D721Med (cell line): Measurements from ENCODE around the gene MROH9.
A peak's percentile ranks its signal among the peaks of the same experiment; 100 is the strongest.

Experiments used
- DNase-seq: peaks from one replicate; pipeline ENCODE4 v3.0.0; 2011; ENCODE audit warnings: low spot score; ENCODE audit not compliant: insufficient read length
- FAIRE-seq: peaks from 2 replicates; lab custom pipeline; 2011; peaks lifted over from hg19 to GRCh38; lab: Jason Lieb, UNC
- TF ChIP-seq, protein P1 (sequence below): IDR thresholded peaks from 2 replicates; pipeline ENCODE4 v1.5.1; 2012; ENCODE audit warnings: mild to moderate bottlenecking, control low read depth; ENCODE audit not compliant: insufficient read depth; ENCODE audit errors: missing control alignments

Gene MROH9

DNA sequence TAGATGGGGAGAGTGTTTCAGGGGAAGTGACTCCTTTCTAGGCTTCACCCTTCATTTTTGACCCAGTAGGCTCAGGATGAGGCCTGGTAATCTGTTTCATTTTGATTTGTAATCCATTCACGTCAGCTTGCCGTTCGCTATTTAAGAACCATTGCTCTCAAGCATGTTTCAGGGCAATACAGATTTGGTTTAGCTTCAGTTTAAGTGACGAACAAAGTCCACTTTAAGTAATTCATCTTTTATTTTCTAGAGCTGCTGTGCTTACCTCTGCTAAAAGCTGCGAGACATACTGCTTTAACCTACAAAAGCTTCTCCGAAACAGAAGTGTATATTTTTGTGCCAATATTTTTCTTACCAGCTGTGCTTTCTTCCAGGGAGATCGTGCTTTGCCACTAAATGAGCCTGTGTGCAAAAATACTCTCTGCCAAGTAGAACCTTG is 146.4 kb downstream of the MROH9 start:
- TF ChIP-seq, protein P1, sequence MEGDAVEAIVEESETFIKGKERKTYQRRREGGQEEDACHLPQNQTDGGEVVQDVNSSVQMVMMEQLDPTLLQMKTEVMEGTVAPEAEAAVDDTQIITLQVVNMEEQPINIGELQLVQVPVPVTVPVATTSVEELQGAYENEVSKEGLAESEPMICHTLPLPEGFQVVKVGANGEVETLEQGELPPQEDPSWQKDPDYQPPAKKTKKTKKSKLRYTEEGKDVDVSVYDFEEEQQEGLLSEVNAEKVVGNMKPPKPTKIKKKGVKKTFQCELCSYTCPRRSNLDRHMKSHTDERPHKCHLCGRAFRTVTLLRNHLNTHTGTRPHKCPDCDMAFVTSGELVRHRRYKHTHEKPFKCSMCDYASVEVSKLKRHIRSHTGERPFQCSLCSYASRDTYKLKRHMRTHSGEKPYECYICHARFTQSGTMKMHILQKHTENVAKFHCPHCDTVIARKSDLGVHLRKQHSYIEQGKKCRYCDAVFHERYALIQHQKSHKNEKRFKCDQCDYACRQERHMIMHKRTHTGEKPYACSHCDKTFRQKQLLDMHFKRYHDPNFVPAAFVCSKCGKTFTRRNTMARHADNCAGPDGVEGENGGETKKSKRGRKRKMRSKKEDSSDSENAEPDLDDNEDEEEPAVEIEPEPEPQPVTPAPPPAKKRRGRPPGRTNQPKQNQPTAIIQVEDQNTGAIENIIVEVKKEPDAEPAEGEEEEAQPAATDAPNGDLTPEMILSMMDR, result no peak
- FAIRE-seq, result peak; percentile 94
- DNase-seq, result no peak

DNA sequence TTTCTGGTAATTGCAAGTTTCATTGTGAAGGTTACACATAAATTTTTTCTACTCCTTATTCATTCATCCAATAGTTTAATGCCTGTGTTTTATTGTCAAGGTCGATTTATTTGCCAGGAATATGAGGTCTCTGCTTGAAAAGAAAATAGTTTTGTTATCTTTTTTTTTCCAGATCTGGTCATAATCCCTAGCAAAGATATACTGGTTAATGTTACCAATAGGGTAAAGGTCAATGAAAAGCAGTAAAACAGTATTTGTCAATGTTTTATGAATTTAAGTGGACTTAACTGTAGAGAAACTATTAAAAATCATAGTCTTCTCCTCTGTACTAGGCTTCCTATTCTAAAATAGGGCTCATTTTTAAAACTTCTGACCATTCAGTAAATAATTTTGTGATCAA is 147.3 kb downstream of the MROH9 start:
- TF ChIP-seq, protein P1, result no peak
- FAIRE-seq (peak; percentile 86), DNase-seq (no peak)

DNA sequence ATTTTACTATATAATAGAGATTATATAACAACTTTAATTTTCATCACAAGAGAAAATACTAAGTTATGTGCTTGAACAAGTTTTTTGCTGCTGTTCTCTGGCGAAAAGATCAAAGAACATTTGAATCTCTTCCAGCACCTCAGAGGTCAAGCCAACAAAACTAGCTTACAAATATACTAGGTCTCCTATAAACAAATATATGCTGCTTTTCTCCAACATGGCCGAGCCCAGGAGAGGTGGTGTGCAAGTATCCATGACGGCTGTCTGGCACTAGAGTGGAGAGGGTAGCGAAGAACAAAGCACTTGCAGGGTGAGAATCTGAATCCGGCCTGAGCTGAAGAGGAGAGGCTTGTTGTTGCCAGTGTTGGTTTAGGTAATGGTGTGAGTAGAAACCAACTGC is 147.9 kb downstream of the MROH9 start:
- TF ChIP-seq, protein P1, result no peak
- DNase-seq (no peak), FAIRE-seq (no peak)

DNA sequence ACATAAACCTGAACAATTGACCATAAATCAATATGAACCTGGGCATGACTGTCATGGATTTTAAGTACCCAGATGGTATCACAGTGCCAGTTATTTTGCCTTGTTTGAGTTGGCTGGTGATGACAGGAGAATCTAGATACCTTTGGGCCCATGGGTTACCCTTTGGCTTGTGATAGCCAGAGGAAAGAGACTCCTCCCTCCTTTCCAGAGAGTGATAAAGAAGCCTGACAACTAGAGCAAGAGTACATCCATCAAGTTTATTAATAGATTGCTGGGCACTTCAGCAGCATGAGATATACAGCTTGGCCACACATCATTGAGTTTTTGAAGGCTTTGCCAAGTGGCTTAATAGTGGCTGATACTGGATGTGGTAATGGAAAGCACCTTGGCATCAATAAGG is 148.8 kb downstream of the MROH9 start:
- FAIRE-seq (peak; percentile 16), DNase-seq (no peak)
- TF ChIP-seq, protein P1, result no peak

DNA sequence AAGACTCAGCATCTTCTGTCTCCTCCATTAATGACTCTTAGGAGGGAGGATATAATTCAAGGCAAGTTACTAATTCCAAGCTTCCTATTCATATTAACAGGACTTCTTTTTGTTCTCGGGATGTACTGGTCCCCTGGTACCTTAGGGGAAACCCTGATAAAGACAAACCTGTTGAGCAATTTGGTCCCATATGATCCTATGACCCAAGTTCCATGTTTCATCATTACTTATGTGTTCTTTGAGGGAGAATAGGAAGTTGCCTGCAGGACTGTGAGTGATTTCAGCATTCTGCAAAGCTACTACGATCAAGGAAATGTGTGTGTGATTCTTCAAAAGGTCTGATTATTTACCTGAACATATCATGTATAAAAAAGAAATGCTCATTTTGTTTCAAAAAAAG is 149.5 kb downstream of the MROH9 start:
- DNase-seq (no peak), FAIRE-seq (peak; percentile 21)
- TF ChIP-seq, protein P1, result no peak

DNA sequence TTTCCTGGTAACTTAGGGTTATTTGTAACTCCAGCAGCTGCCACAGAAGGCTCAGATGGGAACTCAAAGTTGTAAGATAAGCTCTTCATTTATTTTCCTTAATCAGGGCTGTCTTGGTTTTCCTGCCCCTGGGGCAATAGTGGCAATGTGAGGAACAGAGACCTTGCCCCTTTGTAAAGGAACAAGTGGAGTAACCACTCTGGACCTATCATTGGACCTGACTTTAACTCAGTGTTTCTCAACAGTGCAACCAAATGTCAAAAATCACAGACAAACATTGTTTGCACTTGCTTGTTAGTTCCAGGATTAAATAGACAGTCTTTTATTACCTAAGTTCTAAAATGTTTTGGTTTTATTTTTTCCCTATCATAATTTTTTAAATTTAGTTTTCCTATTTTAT is 152.6 kb downstream of the MROH9 start:
- TF ChIP-seq, protein P1, result no peak
- FAIRE-seq (no peak), DNase-seq (no peak)

DNA sequence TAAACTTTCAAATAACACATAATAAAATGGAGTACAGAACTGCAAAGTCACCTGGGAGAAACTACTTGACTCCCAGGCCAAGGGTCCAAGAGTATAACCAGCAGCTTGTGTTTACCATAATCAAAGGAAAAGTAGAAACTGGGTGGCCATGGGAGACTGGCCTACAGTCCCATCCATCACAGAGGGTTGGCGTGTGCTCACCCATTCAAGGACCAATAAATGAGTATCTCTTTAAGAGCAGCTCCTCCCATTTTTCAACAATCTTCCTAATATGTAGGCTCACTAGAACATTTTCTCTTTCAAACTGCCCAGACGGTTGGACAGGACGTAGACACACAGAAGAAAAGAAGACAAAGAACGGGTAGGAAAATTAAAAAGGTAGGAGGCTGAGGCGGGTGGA is 155.3 kb downstream of the MROH9 start, which contains the start of gene FMO3:
FMO3 (plus strand) TSS at position 302 of the 400 bp plus-strand sequence. CDS start 1,754 bp downstream, outside the sequence.
- FAIRE-seq, result no peak
- no peak for DNase-seq
- TF ChIP-seq, protein P1, result no peak
